Type B pancreatic cell (in vitro differentiated cells): ENCODE results near the gene ANKRD33. TPM values are rescaled to one million over a fixed set of nuclear protein-coding genes. Genes with fewer than 3 reads are reported as not detected.

Source experiments
- DNase-seq: peaks from one replicate; pipeline ENCODE4 v3.0.0; 2021; ENCODE audit warnings: mixed read lengths; ENCODE audit not compliant: unreplicated experiment; ENCODE audit errors: extremely low spot score
- H3K27ac Mint-ChIP-seq: 2 replicates; pipeline ENCODE4 v1.8.0; 2021; ENCODE audit warnings: mild to moderate bottlenecking, mixed read lengths
- H3K27me3 Mint-ChIP-seq: 2 replicates; pipeline ENCODE4 v1.8.0; 2021; ENCODE audit warnings: mixed read lengths
- H3K36me3 Mint-ChIP-seq: 2 replicates; pipeline ENCODE4 v1.8.0; 2021; ENCODE audit warnings: mixed read lengths
- H3K4me1 Mint-ChIP-seq: one replicate; pipeline ENCODE4 v1.8.0; 2021; ENCODE audit warnings: mixed read lengths; ENCODE audit not compliant: unreplicated experiment
- H3K4me3 Mint-ChIP-seq: 2 replicates; pipeline ENCODE4 v1.8.0; 2021; ENCODE audit warnings: mild to moderate bottlenecking, mixed read lengths
- H3K9me3 Mint-ChIP-seq: 2 replicates; pipeline ENCODE4 v1.8.0; 2021; ENCODE audit warnings: mixed read lengths
- CTCF ChIP-seq: fragments of 200-600 bp; sonication (generic); conservative IDR thresholded peaks from 2 replicates; pipeline ENCODE4 v1.5.0; 2021; ENCODE audit warnings: antibody characterized with exemption, mild to moderate bottlenecking
- total RNA-seq: library from RNA; stranded (reverse); gene quantifications from 2 replicates; pipeline ENCODE4 v1.2.1, GENCODE V29; 2021; ENCODE audit warnings: low replicate concordance

ANKRD33 gene
- total RNA-seq, 1 donor from 2014 or later = 0.51 TPM

- Mint-ChIP-seq H3K27ac (no peak within 1 kb of the TSS), H3K4me1 (peaks cover 34% of the 10 kb centered on the region), H3K4me3 (no peak within 1 kb of the TSS), H3K27me3 (peaks cover 23% of the 10 kb centered on the region), H3K9me3 (no peaks in the 10 kb centered on the region), H3K36me3 (no peaks in the 10 kb centered on the region)
- TF ChIP-seq CTCF = no peak
- no peak for DNase-seq
Observed at GRCh38 chr12:51907083-51907855, 19.4 kb downstream of the ANKRD33 start, which contains the start of gene ACVRL1. Gene ACVRL1, plus strand, starts transcription at chr12:51907504. Its CDS starts 4,971 bp downstream, at chr12:51912475.

GRCh38 chr12:51907856-51908425 lies 20.0 kb downstream of the ANKRD33 start:
- DNase-seq = no peak
- no peak for TF ChIP-seq CTCF
- no peaks in the 10 kb centered on the region for H3K36me3 Mint-ChIP-seq
- no peak overlapping the region for H3K27ac Mint-ChIP-seq
- no peaks in the 10 kb centered on the region for H3K9me3 Mint-ChIP-seq
- H3K27me3 Mint-ChIP-seq = peaks cover 23% of the 10 kb centered on the region
- peaks cover 36% of the 10 kb centered on the region for H3K4me1 Mint-ChIP-seq
- no peak overlapping the region for H3K4me3 Mint-ChIP-seq

- Mint-ChIP-seq H3K27ac (no peak overlapping the region), H3K9me3 (no peaks in the 10 kb centered on the region), H3K27me3 (peaks cover 23% of the 10 kb centered on the region), H3K36me3 (no peaks in the 10 kb centered on the region), H3K4me3 (no peak overlapping the region), H3K4me1 (peaks cover 32% of the 10 kb centered on the region)
- no peak for DNase-seq
- TF ChIP-seq CTCF = no peak
Observed at GRCh38 chr12:51908876-51909592, 21.1 kb downstream of the ANKRD33 start.

- peaks cover 29% of the 10 kb centered on the region for H3K4me1 Mint-ChIP-seq
- no peak for TF ChIP-seq CTCF
- H3K27me3 Mint-ChIP-seq = peaks cover 23% of the 10 kb centered on the region
- H3K4me3 Mint-ChIP-seq = no peak overlapping the region
- H3K27ac Mint-ChIP-seq = no peak overlapping the region
- H3K9me3 Mint-ChIP-seq = no peaks in the 10 kb centered on the region
- no peaks in the 10 kb centered on the region for H3K36me3 Mint-ChIP-seq
- DNase-seq = no peak
Observed at GRCh38 chr12:51910168-51910567, 22.3 kb downstream of the ANKRD33 start.

- Mint-ChIP-seq H3K4me3 (no peak overlapping the region), H3K27ac (no peak overlapping the region), H3K27me3 (peaks cover 23% of the 10 kb centered on the region), H3K4me1 (peaks cover 25% of the 10 kb centered on the region), H3K36me3 (no peaks in the 10 kb centered on the region), H3K9me3 (no peaks in the 10 kb centered on the region)
- TF ChIP-seq CTCF = no peak
- DNase-seq = no peak
Observed at GRCh38 chr12:51910691-51911090, 22.8 kb downstream of the ANKRD33 start.
